B cell (primary cell): ENCODE data around the gene CDC34. TPM values are rescaled to one million over a fixed set of nuclear protein-coding genes. Genes with fewer than 3 reads are reported as not detected.

Experiments
- ATAC-seq: fragments of 200-7000 bp; cut with Tn5 transposase; one replicate; pipeline ENCODE4 v1.10.0; 2021; ENCODE audit warnings: low read depth, mild to moderate bottlenecking, moderate number of reproducible peaks, moderate library complexity
- CTCF ChIA-PET: fragments of 350-600 bp; sonication (Branson Sonifier 250); formaldehyde crosslinking; loops from one replicate; lab custom pipeline; 2021; ENCODE audit warnings: antibody characterized with exemption, inconsistent platforms; lab: Charles Lee
- POLR2A ChIA-PET: fragments of 350-600 bp; sonication (Branson Sonifier 250); formaldehyde crosslinking; loops from one replicate; lab custom pipeline; 2021; ENCODE audit warnings: antibody characterized with exemption; lab: Charles Lee
- DNase-seq: peaks from one replicate; pipeline ENCODE4 v3.0.0; 2013
- H2AFZ ChIP-seq: 2 replicates; pipeline ENCODE4 v1.6.1; 2012; ENCODE audit warnings: mild to moderate bottlenecking, low read depth, low read length; ENCODE audit not compliant: insufficient read depth, poor library complexity, severe bottlenecking
- H3K27ac ChIP-seq, 2 donors: 1 replicate in 1 of 2; 2 replicates in 1 of 2; pipeline ENCODE4 v1.5.1; 2012 to 2013; ENCODE audit warnings: low read length in 2 of 2, mild to moderate bottlenecking in 2 of 2, moderate library complexity in 1 of 2
- H3K27me3 ChIP-seq, 4 experiments: fragments of 200-600 bp in 1 of 4; sonication (generic) in 1 of 4; replicated peaks in 1 of 4; 1 replicate in 2 of 4; 2 replicates in 2 of 4; pipeline versions ENCODE4 v1.6.1 to v1.7.0; 2013 to 2016; ENCODE audit warnings: low read length in 3 of 4, mild to moderate bottlenecking in 2 of 4, mixed read lengths in 1 of 4, moderate library complexity in 1 of 4; ENCODE audit not compliant: insufficient read depth in 4 of 4, control insufficient read depth in 3 of 4; ENCODE audit errors: control extremely low read depth in 1 of 4
- H3K36me3 ChIP-seq, 2 experiments: replicated peaks in 1 of 2; 1 replicate in 1 of 2; 2 replicates in 1 of 2; pipeline versions ENCODE4 v1.6.1 to v1.7.1; 2013; ENCODE audit warnings: low read length in 1 of 2; ENCODE audit not compliant: insufficient read depth in 2 of 2, control insufficient read depth in 1 of 2; ENCODE audit errors: control extremely low read depth in 1 of 2, extremely low read depth in 1 of 2
- H3K4me1 ChIP-seq, 2 donors: fragments of 200-600 bp in 1 of 2; sonication (generic) in 1 of 2; 1 replicate in 1 of 2; 2 replicates in 1 of 2; pipeline versions ENCODE4 v1.5.1 to v1.6.1; 2013 to 2017; ENCODE audit warnings: low read length in 2 of 2; ENCODE audit not compliant: control insufficient read depth in 2 of 2, insufficient read depth in 2 of 2
- H3K4me2 ChIP-seq: replicated peaks from 2 replicates; pipeline ENCODE3; 2012; ENCODE audit warnings: mild to moderate bottlenecking, low read depth, low read length; ENCODE audit not compliant: poor library complexity, severe bottlenecking
- H3K4me3 ChIP-seq, 5 experiments: fragments of 200-600 bp in 1 of 5; sonication (generic) in 1 of 5; 1 replicate in 3 of 5; 2 replicates in 2 of 5; pipeline versions ENCODE4 v1.5.1 to v1.7.0; 2011 to 2016; ENCODE audit warnings: low read length in 4 of 5, mild to moderate bottlenecking in 4 of 5, low read depth in 2 of 5, control low read depth in 1 of 5, moderate library complexity in 1 of 5; ENCODE audit not compliant: insufficient read depth in 1 of 5; ENCODE audit errors: control extremely low read depth in 1 of 5, extremely low read depth in 1 of 5
- H3K79me2 ChIP-seq: fragments of 200-600 bp; sonication (generic); one replicate; pipeline ENCODE4 v1.6.0; 2016; ENCODE audit warnings: low read length; ENCODE audit not compliant: control insufficient read depth, insufficient read depth
- H3K9ac ChIP-seq: fragments of 200-600 bp; sonication (generic); 2 replicates; pipeline ENCODE4 v1.6.1; 2017; ENCODE audit warnings: mild to moderate bottlenecking, low read length, moderate library complexity
- H3K9me3 ChIP-seq, 3 donors: one replicate each; pipeline versions ENCODE4 v1.6.1 to v1.7.1; 2013; ENCODE audit warnings: low read length in 2 of 3; ENCODE audit not compliant: control insufficient read depth in 2 of 3, insufficient read depth in 1 of 3; ENCODE audit errors: control extremely low read depth in 1 of 3
- H4K20me1 ChIP-seq: 2 replicates; pipeline ENCODE4 v1.6.0; 2012; ENCODE audit warnings: mild to moderate bottlenecking, low read length; ENCODE audit not compliant: insufficient read depth, control insufficient read depth, poor library complexity, severe bottlenecking
- H3K27ac Mint-ChIP-seq: one replicate; pipeline ENCODE4 v1.8.0; 2021; ENCODE audit warnings: mixed read lengths
- H3K27me3 Mint-ChIP-seq: one replicate; pipeline ENCODE4 v1.8.0; 2021; ENCODE audit warnings: mixed read lengths
- H3K4me1 Mint-ChIP-seq: one replicate; pipeline ENCODE4 v1.8.0; 2021; ENCODE audit warnings: mixed read lengths
- H3K4me3 Mint-ChIP-seq: one replicate; pipeline ENCODE4 v1.8.0; 2021; ENCODE audit warnings: mixed read lengths
- H3K9me3 Mint-ChIP-seq: one replicate; pipeline ENCODE4 v1.8.0; 2022; ENCODE audit warnings: mixed read lengths; ENCODE audit not compliant: insufficient read depth
- CTCF ChIP-seq: fragments of 200-600 bp; IDR thresholded peaks from one replicate; pipeline ENCODE4 v1.8.0; 2022; ENCODE audit warnings: antibody characterized with exemption, mild to moderate bottlenecking
- EZH2 ChIP-seq: IDR thresholded peaks from 2 replicates; pipeline ENCODE4 v1.6.1; 2012; ENCODE audit warnings: borderline replicate concordance, low read depth, mild to moderate bottlenecking, moderate library complexity, low read length; ENCODE audit not compliant: insufficient read depth, poor library complexity, severe bottlenecking
- WGBS: methylation state at CpG from one replicate; pipeline ENCODE4 v1.1.5; 2013; ENCODE audit warnings: missing lambda C conversion rate; ENCODE audit not compliant: insufficient coverage; 5-methylcytosine and 5-hydroxymethylcytosine counted together
- intact Hi-C: fragments of 100-400 bp; cut with micrococcal nuclease; formaldehyde crosslinking; loops from one replicate; pipeline ENCODE4 v1.10.0; 2022
- polyA plus RNA-seq: library from polyadenylated mRNA; depleted of rRNA; stranded (reverse); fragments of >200 nt; gene quantifications from 2 replicates; pipeline ENCODE4 v1.2.3, GENCODE V29; 2012
- total RNA-seq, 2 donors: library from RNA; stranded (reverse); fragments of 120-200 nt in 1 of 2; gene quantifications; 1 replicate in 1 of 2; 2 replicates in 1 of 2; pipeline versions ENCODE4 v1.2.3 to v1.2.4, GENCODE V29; 2013 to 2022

CDC34 gene
- total and polyA plus RNA-seq, 2 donors (not counting 1 experiment from before 2014, with no cell fraction given), result 26.9 to 28.4 TPM

DNA sequence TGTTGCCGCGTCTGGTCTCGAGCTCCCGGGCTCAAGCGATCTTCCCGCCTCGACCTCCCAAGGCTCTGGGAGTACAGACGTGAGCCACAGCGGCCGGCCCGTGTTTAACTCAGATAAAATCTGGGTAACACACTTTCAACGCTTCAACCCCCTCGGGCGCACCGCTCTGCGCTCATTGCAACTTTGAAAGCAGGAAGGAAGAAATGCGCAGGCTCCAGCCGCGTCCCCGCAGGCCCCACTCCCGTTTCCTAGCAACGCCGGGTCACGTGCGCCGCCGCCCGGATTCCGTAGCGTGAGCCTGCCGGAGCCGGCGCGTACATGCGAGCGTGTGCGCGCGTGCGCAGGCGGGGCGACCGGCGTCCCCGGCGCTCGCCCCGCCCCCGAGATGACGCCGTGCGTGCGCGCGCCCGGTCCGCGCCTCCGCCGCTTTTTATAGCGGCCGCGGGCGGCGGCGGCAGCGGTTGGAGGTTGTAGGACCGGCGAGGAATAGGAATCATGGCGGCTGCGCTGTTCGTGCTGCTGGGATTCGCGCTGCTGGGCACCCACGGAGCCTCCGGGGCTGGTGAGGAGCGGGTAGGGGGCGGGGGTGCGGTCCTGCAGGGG is 40.7 kb downstream of the CDC34 start, which contains the start of gene BSG:
Gene BSG (plus strand): TSS at position 457 of the 603 bp plus-strand sequence. CDS start 39 bp downstream, at position 496.
- Histone ChIP-seq H3K4me1 (peaks cover 19 to 33% of the 10 kb centered on the region in 2 donors), H3K4me2 (peak within 1 kb of the TSS; percentile 96), H4K20me1 (peaks cover 42% of the 10 kb centered on the region), H3K27me3 (no peaks in the 10 kb centered on the region), H3K9me3 (no peaks in the 10 kb centered on the region), H3K36me3 (no peaks in the 10 kb centered on the region), H3K79me2 (peaks cover 48% of the 10 kb centered on the region), H3K4me3 (peak within 1 kb of the TSS; percentile 69 to 89 (median 81)), H3K9ac (peak within 1 kb of the TSS; percentile 87), H3K27ac (peak within 1 kb of the TSS; percentile 85 to 89), H2AFZ (peak within 1 kb of the TSS; percentile 85)
- Mint-ChIP-seq H3K27me3 (no peaks in the 10 kb centered on the region), H3K9me3 (no peaks in the 10 kb centered on the region), H3K4me1 (peaks cover 35% of the 10 kb centered on the region), H3K27ac (peak within 1 kb of the TSS; percentile 99), H3K4me3 (peak within 1 kb of the TSS; percentile 99)
- DNase-seq (peak; percentile 99), ATAC-seq (peak; percentile 78)
- ChIA-PET POLR2A (interaction anchor here (0.8 to 1.8 kb wide), 3 partner anchors 41 to 109 kb away, joined by 3 to 4 read pairs (median 3); partner anchors contain the start of genes CDC34 and TPGS1), CTCF (interaction anchor here (0.8 kb wide), 1 partner anchor 61 kb away, joined by 4 read pairs; no protein-coding TSS in a partner anchor)
- under 1% methylated on average over 78 of the region's 79 CpGs for WGBS
- intact Hi-C loops, result loop anchor here (1.0 to 5.0 kb wide), 6 partner anchors 17 to 835 kb away; partner anchors contain the start of genes CDC34, DAZAP1, HCN2 and POLRMT
- TF ChIP-seq EZH2, result no peak
- no peak for TF ChIP-seq CTCF
